ENCODE data around the gene ATP13A3. TPM values are rescaled to one million over a fixed set of nuclear protein-coding genes. Genes with fewer than 3 reads are reported as not detected.
A peak's percentile ranks its signal among the peaks of the same experiment; 100 is the strongest.

The ATP13A3 gene
- total and polyA plus RNA-seq, 2 experiments from 2014 or later, result 51.8 to 293 TPM

DNA sequence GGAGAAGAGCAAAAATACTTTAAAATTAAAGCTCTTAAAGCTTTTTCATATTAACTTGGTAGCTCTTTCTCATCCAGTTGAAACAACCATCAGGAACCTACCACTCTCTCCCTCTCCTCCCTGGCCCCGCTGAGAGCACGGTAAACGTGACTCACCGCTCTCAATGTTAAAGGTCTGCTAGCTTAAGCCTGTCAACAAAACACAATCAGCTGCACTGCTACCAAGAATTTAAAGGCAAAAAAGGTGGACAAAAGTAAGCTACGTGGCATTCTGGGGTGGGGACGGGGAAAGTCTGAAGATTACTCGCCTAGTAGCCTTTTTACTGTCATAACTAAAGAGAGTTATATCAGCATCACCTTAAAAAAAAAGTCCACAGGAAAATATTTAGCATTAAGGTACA, 79.4 kb downstream of the ATP13A3 start:
- Histone ChIP-seq H3K4me1 (ENCODE audit: low read depth) (peaks cover 4% of the 10 kb centered on the region), H3K36me3 (peaks cover 39% of the 10 kb centered on the region), H3K4me3 (no peak overlapping the region), H3K9me3 (ENCODE audit: low read depth) (no peaks in the 10 kb centered on the region), H3K27me3 (no peaks in the 10 kb centered on the region), H3K27ac (peak overlapping the region; percentile 33)
- TF ChIP-seq, protein P1, sequence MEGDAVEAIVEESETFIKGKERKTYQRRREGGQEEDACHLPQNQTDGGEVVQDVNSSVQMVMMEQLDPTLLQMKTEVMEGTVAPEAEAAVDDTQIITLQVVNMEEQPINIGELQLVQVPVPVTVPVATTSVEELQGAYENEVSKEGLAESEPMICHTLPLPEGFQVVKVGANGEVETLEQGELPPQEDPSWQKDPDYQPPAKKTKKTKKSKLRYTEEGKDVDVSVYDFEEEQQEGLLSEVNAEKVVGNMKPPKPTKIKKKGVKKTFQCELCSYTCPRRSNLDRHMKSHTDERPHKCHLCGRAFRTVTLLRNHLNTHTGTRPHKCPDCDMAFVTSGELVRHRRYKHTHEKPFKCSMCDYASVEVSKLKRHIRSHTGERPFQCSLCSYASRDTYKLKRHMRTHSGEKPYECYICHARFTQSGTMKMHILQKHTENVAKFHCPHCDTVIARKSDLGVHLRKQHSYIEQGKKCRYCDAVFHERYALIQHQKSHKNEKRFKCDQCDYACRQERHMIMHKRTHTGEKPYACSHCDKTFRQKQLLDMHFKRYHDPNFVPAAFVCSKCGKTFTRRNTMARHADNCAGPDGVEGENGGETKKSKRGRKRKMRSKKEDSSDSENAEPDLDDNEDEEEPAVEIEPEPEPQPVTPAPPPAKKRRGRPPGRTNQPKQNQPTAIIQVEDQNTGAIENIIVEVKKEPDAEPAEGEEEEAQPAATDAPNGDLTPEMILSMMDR (IDR thresholded peaks at IDR 0.05; ENCODE audit: low read depth, low read length), result no peak
- peak in 1 of 2 donors; percentile 47 for DNase-seq (ENCODE audit: low read depth in 1 of 2, low spot score in 1 of 2)

DNA sequence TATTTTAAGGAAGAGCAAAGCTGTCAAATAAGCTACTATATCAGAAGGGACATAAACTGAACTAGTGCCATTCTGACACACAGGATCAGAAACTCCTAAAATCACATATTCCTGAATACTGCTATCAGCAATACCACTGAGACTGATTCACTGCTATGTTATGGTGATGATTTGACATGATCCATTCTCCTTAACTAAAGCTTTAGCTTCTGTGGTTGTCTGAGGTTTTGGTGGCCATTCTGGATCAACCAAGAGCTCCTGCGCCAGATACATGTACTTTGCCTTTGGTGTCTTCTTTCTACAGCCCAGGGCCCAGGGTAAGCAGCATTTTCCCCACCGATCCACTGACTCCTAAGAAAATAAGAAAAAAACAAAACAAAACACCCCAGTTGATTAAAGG, 81.0 kb downstream of the ATP13A3 start:
- no peaks in the 10 kb centered on the region for H3K9me3 ChIP-seq (ENCODE audit: low read depth)

DNA sequence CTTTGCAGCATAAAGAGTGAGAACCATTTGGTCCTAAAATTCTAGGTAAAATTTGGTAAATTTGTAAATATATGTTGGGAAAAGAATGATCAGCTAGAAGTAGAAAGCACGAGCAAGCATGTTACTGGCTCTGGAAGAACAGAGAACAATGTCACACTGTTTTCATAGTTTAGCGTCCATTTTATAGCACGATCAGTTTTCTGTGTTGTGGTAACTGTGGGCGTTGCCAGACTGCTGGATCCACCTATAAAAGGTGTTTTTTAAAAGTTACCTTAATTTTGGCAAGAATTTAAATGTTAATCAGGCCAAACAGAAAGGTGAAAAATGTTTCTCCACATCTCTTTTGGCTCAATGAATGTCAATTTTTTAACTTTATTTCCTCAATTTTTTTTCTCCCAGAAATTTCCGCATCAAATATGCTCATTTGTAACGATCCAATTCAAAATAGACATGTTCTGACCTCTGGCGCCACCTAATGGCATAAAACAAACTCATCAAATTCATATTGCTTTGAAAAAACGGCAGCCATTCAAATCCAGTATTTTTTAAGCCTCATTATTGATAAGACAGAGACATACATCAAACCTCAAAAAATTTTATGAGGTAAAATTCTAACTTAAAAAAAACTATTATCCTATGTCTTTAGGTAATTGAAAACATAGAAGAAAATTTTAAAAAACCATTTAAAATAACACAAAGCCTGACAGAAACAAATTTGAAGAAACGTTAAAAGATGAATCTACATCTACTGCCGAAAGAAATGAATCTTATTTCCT, 82.2 kb downstream of the ATP13A3 start:
- Histone ChIP-seq H3K27ac (no peak overlapping the region), H3K9me3 (ENCODE audit: low read depth) (no peaks in the 10 kb centered on the region), H3K4me3 (no peak overlapping the region), H3K4me1 (ENCODE audit: low read depth) (peaks cover 4% of the 10 kb centered on the region), H3K36me3 (peaks cover 30% of the 10 kb centered on the region), H3K27me3 (no peaks in the 10 kb centered on the region)
- DNase-seq (ENCODE audit: low read depth in 1 of 2, low spot score in 1 of 2), result peak; percentile 63 to 75
- TF ChIP-seq, protein P1 (IDR thresholded peaks at IDR 0.05; ENCODE audit: low read depth, low read length), result peak; percentile 62

More for the DNA sequence above, 81.0 kb downstream of the ATP13A3 start:
- Histone ChIP-seq H3K27ac (no peak overlapping the region), H3K36me3 (peaks cover 30% of the 10 kb centered on the region), H3K27me3 (no peaks in the 10 kb centered on the region), H3K4me3 (no peak overlapping the region), H3K4me1 (ENCODE audit: low read depth) (peaks cover 4% of the 10 kb centered on the region)
- DNase-seq (ENCODE audit: low read depth in 1 of 2, low spot score in 1 of 2), result no peak
- TF ChIP-seq, protein P1 (IDR thresholded peaks at IDR 0.05; ENCODE audit: low read depth, low read length), result no peak

DNA sequence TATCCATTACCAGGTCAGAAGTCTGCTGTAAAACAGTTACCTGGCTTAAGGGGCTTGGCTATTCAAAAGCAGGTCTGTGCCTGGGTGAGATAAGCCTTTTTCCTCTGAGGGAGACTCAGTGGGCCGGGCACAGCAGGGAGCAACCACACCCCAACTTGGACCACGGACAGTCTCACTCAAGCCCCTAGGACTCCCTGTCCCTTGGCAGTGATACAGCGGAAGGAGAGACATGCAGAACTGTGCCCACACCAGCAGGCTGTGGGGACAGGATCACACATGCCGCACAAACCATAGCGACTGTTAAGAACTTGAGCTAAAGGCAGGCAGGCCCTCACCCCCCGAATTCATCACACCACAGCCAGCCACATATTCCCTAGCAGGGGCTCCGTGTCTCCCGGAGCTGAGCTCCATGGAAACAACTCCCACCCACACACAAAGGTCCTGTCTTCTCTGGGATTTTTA, 84.9 kb downstream of the ATP13A3 start:
- DNase-seq (ENCODE audit: low read depth in 1 of 2, low spot score in 1 of 2), result no peak
- peaks cover 24% of the 10 kb centered on the region for H3K27me3 ChIP-seq
- no peaks in the 10 kb centered on the region for H3K9me3 ChIP-seq (ENCODE audit: low read depth)
- no peak overlapping the region for H3K4me3 ChIP-seq
- H3K27ac ChIP-seq, result no peak overlapping the region
- peaks cover 4% of the 10 kb centered on the region for H3K4me1 ChIP-seq (ENCODE audit: low read depth)
- TF ChIP-seq, protein P1 (IDR thresholded peaks at IDR 0.05; ENCODE audit: low read depth, low read length), result no peak
- H3K36me3 ChIP-seq, result peaks cover 17% of the 10 kb centered on the region

DNA sequence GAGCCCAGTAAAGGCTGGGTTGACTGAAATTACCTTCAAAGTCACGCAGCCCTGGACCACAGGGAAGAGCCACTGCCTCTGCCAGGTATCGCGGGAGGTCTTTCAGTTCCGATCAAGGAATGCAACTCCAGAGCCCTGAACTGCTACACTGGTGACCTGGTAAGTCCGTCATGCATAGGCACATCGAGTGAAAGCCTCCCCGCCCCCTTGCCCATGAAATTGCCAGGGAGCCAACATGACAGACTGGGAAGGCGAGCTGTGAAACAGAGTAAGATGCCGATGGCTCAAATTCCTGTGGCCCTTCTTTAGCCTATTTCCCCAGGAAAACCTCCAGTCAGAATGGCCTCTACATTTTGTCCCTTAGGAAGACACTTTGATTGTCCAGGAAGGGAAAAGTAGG, 85.5 kb downstream of the ATP13A3 start:
- peaks cover 30% of the 10 kb centered on the region for H3K27me3 ChIP-seq
- H3K4me3 ChIP-seq, result no peak overlapping the region
- TF ChIP-seq, protein P1 (IDR thresholded peaks at IDR 0.05; ENCODE audit: low read depth, low read length), result no peak
- no peaks in the 10 kb centered on the region for H3K9me3 ChIP-seq (ENCODE audit: low read depth)
- no peak for DNase-seq (ENCODE audit: low read depth in 1 of 2, low spot score in 1 of 2)
- peaks cover 17% of the 10 kb centered on the region for H3K36me3 ChIP-seq
- H3K4me1 ChIP-seq (ENCODE audit: low read depth), result peaks cover 4% of the 10 kb centered on the region
- H3K27ac ChIP-seq, result no peak overlapping the region

All from cardiac muscle cell (in vitro differentiated cells and primary cell).